GM12865 (cell line): ENCODE data around the gene FAM241A.
A peak's percentile ranks its signal among the peaks of the same experiment; 100 is the strongest.

Experiments
- DNase-seq: peaks from one replicate; pipeline ENCODE4 v3.0.0; 2010; ENCODE audit warnings: low read depth
- H3K4me3 ChIP-seq: 2 replicates; pipeline ENCODE4 v1.5.1; 2011; ENCODE audit warnings: mild to moderate bottlenecking, low read depth, low read length, control low read depth
- TF ChIP-seq, protein P1 (sequence below): IDR thresholded peaks from 2 replicates; pipeline ENCODE4 v1.5.1; 2011; ENCODE audit warnings: low read length, control low read depth, low read depth, inconsistent platforms; ENCODE audit not compliant: insufficient read depth; ENCODE audit errors: missing control alignments

Gene FAM241A

DNA sequence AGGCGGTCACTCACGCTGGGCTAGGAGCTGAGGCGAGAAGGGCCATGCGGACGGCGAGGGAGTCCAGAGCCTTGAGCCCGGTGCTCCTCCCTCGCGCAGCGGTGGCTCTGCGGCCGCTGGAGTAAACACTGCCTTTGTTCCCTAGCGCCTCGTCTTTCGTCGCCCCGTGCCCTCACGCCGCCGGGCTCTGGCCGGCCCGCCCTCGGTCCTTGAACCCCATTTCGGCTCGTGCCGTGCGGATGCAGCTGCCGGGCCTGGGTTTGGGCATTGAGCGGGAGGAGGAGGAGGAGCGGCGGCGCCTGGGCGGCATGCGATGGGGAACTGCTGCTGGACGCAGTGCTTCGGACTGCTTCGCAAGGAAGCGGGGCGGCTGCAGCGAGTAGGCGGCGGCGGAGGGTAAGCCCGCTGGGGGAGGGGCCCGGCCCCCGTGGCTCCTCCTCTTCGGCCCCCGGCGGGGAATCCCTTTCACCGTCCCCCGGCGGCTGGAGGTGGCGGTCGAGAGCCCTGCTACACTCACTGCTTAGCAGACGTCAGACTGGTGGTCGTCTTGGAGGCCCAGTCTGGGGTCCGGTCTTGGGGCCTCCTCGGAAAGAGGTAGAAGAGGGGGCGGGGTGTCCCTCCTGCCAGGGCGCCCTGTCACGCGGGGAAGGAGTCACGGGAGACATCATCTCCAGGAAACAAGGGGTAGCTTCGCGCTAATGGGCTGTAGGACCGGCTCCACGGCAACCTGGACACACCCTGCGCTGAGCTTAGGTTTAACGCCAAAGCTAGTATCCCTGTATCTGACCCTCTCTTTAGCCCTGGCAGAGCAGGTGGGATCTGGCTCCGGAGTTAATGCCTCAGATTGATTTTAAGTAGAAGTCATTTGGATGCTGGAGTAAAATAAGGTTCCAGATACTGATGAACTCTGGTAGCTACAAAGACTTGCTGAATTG, 86.8 kb downstream of the FAM241A start, which contains the start of gene AP1AR:
Gene AP1AR (plus strand): TSS at position 9 of the 935 bp plus-strand sequence. CDS start 305 bp downstream, at position 314.
- H3K4me3 ChIP-seq = peak within 1 kb of the TSS; percentile 85
- peak; percentile 91 for DNase-seq
- TF ChIP-seq, protein P1, sequence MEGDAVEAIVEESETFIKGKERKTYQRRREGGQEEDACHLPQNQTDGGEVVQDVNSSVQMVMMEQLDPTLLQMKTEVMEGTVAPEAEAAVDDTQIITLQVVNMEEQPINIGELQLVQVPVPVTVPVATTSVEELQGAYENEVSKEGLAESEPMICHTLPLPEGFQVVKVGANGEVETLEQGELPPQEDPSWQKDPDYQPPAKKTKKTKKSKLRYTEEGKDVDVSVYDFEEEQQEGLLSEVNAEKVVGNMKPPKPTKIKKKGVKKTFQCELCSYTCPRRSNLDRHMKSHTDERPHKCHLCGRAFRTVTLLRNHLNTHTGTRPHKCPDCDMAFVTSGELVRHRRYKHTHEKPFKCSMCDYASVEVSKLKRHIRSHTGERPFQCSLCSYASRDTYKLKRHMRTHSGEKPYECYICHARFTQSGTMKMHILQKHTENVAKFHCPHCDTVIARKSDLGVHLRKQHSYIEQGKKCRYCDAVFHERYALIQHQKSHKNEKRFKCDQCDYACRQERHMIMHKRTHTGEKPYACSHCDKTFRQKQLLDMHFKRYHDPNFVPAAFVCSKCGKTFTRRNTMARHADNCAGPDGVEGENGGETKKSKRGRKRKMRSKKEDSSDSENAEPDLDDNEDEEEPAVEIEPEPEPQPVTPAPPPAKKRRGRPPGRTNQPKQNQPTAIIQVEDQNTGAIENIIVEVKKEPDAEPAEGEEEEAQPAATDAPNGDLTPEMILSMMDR = peak; percentile 52

DNA sequence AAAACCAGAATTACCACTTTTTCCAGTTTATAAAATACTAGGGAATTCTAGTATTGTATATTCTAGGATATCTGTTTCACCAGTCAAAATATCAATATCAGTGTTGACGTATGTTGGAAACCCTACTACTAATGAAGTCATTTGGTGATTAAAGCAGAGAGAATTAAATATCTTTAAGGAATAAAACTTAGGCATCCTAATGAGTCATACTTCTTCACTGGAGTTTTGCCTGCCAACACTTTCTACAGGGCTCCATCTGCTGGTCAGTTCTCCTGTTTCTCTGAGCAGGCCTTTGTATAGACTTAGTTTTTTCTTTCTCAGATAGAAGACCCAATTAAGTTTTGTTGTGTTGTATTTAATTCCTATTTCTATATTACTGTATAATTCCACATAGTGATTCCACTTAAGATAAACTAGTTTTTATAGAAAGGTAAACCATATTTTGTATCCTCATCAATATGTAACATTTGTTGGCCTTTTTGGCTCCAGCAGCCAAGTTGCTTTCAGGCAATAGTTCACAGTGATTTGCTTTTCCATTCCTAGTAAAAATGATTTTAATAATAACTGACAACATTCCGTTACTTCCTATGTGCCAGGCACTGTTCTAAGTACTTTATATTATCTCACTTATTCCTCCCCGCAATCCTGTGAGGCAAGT, 89.8 kb downstream of the FAM241A start:
- no peak overlapping the region for H3K4me3 ChIP-seq
- DNase-seq = peak; percentile 81
- TF ChIP-seq, protein P1 = peak; percentile 66

DNA sequence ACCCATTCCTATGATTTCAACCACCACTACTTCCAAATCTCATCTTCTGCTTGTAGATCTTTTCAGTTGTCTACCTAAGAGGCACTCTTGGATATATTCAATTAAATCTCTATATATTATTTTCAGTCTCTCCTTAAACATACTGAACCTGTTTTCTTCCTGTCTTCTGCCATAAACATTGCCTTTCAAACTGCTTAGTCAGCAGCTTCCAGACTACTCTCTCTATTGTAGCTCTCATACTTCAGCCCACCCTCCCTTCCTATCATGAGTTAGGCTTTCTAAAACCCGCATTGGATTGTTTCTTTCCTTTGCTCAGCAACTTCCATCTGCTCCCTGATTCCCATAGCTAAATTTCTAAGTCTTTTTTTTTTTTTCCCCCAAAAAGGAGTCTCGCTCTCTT, 90.8 kb downstream of the FAM241A start:
- H3K4me3 ChIP-seq = no peak overlapping the region
- TF ChIP-seq, protein P1 = no peak
- DNase-seq = no peak

DNA sequence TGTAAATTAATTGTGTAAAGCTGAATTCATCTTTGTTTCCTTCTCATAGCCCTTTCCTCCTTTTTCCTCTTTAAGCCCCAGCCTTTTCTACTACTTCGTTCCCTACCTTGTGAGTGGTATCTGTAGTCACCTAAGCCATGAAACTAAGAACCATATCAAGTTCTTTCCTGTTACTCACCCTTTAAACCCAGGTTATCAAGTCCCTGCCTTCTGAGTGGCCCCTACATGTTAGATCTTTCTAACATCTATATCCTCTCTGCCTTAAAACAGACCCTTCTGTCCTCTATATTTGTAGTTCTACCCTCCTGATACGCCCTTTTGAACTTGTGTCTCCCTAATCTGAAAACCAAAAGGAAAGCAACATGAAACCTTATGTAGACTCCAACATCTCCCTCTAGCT, 93.6 kb downstream of the FAM241A start:
- TF ChIP-seq, protein P1 = no peak
- H3K4me3 ChIP-seq = no peak overlapping the region

More for the DNA sequence above, 93.6 kb downstream of the FAM241A start:
- no peak for DNase-seq
